SK-N-MC (cell line): ENCODE measurements around the gene C1orf50.

ENCODE experiments used
- DNase-seq: peaks from one replicate; pipeline ENCODE4 v3.0.0-alpha.2; 2011; ENCODE audit warnings: low read depth, low spot score
- H3K27ac ChIP-seq: fragments of 200-600 bp; sonication (generic); 2 replicates; pipeline ENCODE4 v1.5.1; 2016; ENCODE audit warnings: mixed run types
- H3K36me3 ChIP-seq: fragments of 200-600 bp; sonication (generic); 2 replicates; pipeline ENCODE4 v1.6.1; 2017; ENCODE audit warnings: antibody characterized with exemption, low read length, mixed read lengths; ENCODE audit not compliant: insufficient read depth
- H3K4me3 ChIP-seq: fragments of 200-600 bp; sonication (generic); 2 replicates; pipeline ENCODE4 v1.5.1; 2016
- H3K9ac ChIP-seq: fragments of 200-600 bp; sonication (generic); 2 replicates; pipeline ENCODE4 v1.8.0; 2017; ENCODE audit warnings: mixed run types, mixed read lengths; ENCODE audit not compliant: insufficient read length
- H3K9me3 ChIP-seq: fragments of 200-600 bp; sonication (generic); 2 replicates; pipeline ENCODE4 v1.6.1; 2017; ENCODE audit warnings: low read depth, mild to moderate bottlenecking, antibody characterized with exemption, low read length, moderate library complexity, mixed read lengths
- EZH2 ChIP-seq: fragments of 200-600 bp; sonication (generic); IDR thresholded peaks from one replicate; pipeline ENCODE4 v1.6.1; 2017; ENCODE audit warnings: antibody characterized with exemption
- FOXP2 ChIP-seq: optimal IDR thresholded peaks from 2 replicates; pipeline ENCODE3; 2011; ENCODE audit warnings: mild to moderate bottlenecking, moderate library complexity; ENCODE audit not compliant: insufficient read depth; ENCODE audit errors: extremely low read length, control extremely low read depth
- POLR2AphosphoS5 ChIP-seq: IDR thresholded peaks from 2 replicates; pipeline ENCODE4 v1.6.1; 2012; ENCODE audit warnings: mild to moderate bottlenecking, low read depth, low read length, borderline replicate concordance

The C1orf50 gene

DNA sequence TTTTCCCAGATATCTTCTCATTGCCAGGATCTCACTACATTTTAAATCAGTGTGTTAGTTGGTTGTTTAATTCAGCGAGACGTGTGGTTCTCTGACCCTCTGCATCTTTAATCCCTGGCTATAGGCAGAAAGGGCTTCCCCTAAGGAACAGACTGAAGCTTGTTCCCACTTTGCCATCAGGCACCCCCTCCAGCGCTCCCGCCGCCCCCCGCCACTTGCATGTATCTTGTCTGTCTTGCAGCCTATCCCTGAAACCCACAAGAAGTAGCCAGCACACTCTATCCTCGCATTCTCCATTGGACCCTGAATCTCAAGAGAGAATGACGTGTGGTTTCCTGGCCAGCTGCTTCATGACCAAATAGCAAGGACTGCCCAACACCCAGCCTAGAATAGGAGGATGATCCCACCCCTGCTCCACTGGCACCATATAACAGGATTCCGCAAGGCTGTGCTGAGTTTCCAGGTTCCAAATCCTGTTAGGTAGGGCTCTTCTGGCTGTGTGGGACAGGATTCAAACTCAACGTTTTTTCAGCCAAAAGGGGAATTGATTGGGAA, 34.8 kb upstream of the C1orf50 start:
- H3K9ac ChIP-seq, result no peak overlapping the region
- no peak overlapping the region for H3K4me3 ChIP-seq
- no peaks in the 10 kb centered on the region for H3K36me3 ChIP-seq
- no peaks in the 10 kb centered on the region for H3K9me3 ChIP-seq
- DNase-seq, result no peak
- H3K27ac ChIP-seq, result no peak overlapping the region
- TF ChIP-seq POLR2AphosphoS5, result no peak

DNA sequence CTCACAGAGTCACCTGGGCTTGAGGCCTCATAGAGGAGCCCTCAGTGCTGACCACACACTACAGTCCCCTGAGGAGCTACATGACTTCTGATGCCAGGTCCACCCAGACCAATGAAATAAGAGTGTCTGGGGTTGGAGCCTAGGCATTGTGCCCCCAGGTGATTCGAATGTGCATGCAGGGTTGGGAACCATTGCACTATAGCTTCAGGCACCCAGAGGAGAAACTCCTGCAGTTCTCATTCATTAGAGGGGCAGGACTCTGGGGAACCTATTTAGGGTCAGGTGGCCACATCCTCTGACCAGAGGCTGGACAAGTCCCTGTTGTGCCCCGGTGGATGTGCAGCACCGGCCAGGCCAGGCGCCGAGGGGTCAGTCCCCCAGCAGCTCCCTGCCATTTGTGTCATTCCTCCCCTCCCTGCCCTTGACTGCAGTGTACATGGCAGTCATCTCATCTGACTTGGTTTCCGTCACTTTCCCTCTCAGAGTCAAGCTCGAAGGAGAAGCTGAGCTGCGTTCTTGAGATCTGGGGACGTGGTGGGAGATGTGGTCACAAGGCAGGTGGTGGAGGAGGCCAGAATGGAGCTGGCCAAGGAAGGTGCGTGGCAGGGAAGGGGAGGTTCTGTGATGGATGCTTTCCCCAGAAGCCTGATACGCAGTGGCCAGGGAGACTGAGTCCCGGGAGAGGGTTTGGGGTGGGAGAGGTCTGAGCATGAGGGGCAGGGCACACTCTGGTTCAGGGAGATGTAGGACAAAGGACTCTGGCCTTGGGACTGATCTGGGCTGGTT, 33.4 kb upstream of the C1orf50 start:
- H3K27ac ChIP-seq, result no peak overlapping the region
- no peak overlapping the region for H3K9ac ChIP-seq
- DNase-seq, result no peak
- no peaks in the 10 kb centered on the region for H3K9me3 ChIP-seq
- no peak overlapping the region for H3K4me3 ChIP-seq
- TF ChIP-seq FOXP2 (no peak), EZH2 (no peak), POLR2AphosphoS5 (no peak)
- H3K36me3 ChIP-seq, result no peaks in the 10 kb centered on the region

DNA sequence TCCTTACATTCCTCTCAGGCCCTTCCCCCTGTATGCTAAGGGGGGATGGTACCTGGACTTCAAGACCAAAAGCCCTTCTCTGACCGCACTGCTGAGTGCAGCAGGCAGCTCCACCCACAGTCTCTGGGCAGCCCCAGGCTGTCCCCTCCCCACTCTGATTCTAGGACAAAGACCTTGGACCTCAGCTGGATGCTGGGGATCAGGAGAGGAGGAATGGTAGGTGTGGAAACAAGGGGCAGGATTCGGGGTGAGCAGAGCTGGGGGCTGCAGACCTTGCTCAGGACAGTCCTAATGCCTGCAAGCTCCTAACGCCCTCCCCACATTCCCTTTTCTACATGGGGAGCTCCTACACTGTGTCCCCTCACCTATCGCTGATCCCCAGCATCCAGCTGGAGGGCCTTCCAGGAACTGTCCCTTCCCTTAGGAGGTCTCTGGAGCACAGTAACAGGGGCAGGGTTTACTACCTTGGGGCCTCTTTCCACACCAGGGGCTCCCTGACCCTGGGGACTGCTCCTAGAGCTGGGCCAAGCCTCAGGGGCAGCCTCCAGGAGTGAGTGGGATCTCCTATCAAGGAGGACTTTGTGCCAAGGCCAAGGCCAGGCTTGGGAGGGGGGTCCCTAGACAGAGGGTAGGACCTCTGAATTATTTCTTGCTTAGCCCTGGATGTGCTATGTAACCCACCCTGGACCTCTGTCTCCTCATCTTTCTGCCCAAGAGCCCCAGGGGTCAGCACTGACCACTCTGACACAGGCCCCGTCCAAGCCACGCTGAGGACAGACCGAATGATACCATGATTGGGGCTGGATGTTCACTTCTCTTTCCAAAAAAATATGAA, 32.6 kb upstream of the C1orf50 start:
- no peaks in the 10 kb centered on the region for H3K36me3 ChIP-seq
- H3K4me3 ChIP-seq, result no peak overlapping the region
- no peak overlapping the region for H3K27ac ChIP-seq
- no peak for DNase-seq
- TF ChIP-seq POLR2AphosphoS5 (no peak), EZH2 (no peak), FOXP2 (no peak)
- H3K9ac ChIP-seq, result no peak overlapping the region
- H3K9me3 ChIP-seq, result no peaks in the 10 kb centered on the region

DNA sequence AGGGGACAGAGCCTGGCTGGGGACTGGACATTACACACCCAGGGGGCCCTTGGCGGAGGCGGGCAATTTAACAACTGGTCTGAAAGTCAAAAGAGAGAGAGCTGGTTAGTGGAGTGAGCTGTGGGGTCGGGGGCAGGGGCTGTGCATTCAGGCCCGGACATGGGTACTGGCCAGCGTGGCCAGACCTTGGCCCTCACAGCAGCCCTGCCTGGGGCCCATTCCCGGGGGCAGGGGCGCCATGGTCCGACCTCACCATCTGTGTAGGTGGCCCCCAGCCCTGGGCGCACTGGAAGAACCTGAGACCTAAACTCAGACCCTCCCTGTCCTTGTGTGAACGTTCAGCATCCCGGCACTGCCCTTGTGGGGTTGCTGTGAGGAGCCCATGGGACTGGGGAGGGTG, 32.0 kb upstream of the C1orf50 start:
- no peaks in the 10 kb centered on the region for H3K36me3 ChIP-seq
- H3K9ac ChIP-seq, result no peak overlapping the region
- H3K9me3 ChIP-seq, result no peaks in the 10 kb centered on the region
- H3K27ac ChIP-seq, result no peak overlapping the region
- TF ChIP-seq POLR2AphosphoS5 (no peak), EZH2 (no peak), FOXP2 (no peak)
- DNase-seq, result no peak
- no peak overlapping the region for H3K4me3 ChIP-seq

DNA sequence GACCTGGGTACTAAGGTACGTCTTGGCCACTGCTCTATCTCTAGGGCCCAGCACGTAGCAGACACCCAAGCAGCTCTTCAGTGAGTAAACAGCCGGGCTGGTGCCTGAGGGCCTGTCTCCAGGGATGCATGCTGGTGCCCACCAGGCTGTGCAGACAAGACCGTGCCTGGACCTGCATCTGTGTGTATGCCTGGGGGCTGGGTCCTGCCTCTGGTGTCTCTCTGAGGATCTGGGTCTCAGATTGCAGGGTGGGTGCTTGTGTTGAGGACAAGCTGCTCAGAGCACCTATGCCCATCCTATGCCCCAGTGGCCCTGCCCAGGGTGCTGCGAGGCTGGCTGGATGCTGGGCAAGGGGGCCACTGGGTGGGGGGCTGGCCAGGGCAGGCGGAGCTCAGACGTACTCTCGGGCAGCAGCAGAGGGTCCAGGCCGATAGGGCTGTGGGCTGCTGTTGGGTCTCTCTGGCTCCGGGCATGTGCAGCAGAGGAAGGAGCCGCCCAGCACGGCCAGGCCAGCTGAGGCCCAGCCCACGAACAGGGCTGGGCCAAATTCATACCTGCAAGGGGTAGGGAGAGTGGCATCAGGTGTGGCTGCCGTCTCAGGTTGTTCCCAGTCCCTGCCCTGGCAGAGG, 31.5 kb upstream of the C1orf50 start:
- Histone ChIP-seq H3K27ac (no peak overlapping the region), H3K9me3 (no peaks in the 10 kb centered on the region), H3K36me3 (no peaks in the 10 kb centered on the region), H3K9ac (no peak overlapping the region), H3K4me3 (no peak overlapping the region)
- DNase-seq, result no peak
- TF ChIP-seq FOXP2 (no peak), EZH2 (no peak), POLR2AphosphoS5 (no peak)

DNA sequence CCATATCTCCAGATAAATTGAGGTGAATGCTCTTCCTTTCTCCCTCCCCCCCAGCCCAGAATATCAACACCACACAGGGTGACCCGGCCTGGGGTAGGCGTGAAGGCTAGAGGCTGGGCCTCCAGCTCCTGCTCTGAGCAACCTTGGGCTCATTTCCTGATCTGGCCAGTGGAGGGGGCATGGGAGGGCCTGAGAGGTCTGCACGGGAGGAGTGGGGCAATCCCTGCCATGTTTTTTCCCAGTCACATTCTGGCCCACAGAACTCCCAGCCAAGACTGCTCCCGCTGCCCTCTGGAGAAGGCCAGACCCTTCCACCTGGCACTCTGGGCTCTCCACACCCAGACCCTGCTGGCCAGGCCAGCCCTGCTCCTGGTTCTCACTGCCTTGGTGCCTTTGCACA, 30.9 kb upstream of the C1orf50 start:
- no peak overlapping the region for H3K27ac ChIP-seq
- DNase-seq, result no peak
- no peak overlapping the region for H3K4me3 ChIP-seq
- TF ChIP-seq FOXP2 (no peak), POLR2AphosphoS5 (no peak), EZH2 (no peak)
- no peak overlapping the region for H3K9ac ChIP-seq
- no peaks in the 10 kb centered on the region for H3K36me3 ChIP-seq
- no peaks in the 10 kb centered on the region for H3K9me3 ChIP-seq

DNA sequence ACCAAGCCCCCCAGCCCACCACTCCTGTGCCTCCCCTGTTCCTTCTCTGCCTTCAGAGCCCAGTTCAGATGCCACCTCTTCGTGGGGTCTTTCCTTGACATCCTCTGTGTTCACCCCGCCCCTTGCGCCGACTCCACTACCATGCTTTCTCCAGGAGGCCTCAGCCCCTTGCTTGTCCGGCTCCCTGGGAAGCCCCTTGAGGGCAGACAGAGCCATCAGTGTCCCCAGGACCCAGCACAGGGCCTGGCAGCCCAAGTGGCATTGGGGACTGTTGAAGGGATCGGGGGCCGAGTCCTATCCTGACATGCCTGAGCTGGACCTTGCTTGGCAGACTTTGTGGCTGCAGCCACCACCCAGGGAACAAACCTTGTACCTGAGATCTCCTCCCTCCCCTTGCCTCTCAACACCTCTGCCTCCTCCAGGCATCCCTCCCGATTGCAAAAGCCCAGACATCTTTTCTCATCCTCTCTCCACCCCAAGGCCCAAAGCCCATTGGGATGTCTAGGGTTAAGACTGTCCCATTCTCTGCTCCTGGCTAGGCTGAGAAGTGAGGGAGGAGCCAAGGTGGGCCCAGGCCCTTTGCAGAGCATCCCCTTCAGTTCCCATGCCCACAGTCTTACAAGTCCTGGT, 30.4 kb upstream of the C1orf50 start:
- TF ChIP-seq EZH2, result no peak
- no peak for TF ChIP-seq POLR2AphosphoS5
- no peak for TF ChIP-seq FOXP2
- no peak overlapping the region for H3K9ac ChIP-seq
- H3K36me3 ChIP-seq, result no peaks in the 10 kb centered on the region
- no peaks in the 10 kb centered on the region for H3K9me3 ChIP-seq
- no peak overlapping the region for H3K4me3 ChIP-seq
- no peak for DNase-seq
- no peak overlapping the region for H3K27ac ChIP-seq

DNA sequence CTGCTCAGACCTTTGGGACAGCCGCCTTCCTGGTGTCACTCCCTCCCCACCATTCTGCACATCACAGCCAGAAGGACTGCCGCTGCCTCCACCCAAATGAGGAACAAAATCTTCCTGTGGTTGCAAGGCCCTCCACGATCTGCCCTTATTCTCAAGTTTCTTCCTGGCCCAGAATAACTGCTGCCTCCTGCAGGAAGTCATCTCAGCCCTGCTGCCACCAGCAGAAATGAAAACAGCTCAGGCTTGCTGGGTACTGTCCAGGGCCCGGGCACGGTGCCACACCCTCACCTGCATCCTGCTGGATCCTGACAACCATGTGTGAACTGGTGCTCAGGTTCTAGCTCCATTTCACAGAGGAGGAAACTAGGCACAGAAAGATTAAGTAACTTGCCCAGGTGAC, 29.8 kb upstream of the C1orf50 start:
- no peak overlapping the region for H3K27ac ChIP-seq
- no peaks in the 10 kb centered on the region for H3K9me3 ChIP-seq
- no peak overlapping the region for H3K9ac ChIP-seq
- no peak overlapping the region for H3K4me3 ChIP-seq
- no peak for DNase-seq
- H3K36me3 ChIP-seq, result no peaks in the 10 kb centered on the region
- no peak for TF ChIP-seq FOXP2
- no peak for TF ChIP-seq EZH2
- TF ChIP-seq POLR2AphosphoS5, result no peak
